ENCODE data around the gene GLB1L2. TPM values are rescaled to one million over a fixed set of nuclear protein-coding genes. Genes with fewer than 3 reads are reported as not detected.

Gene GLB1L2
- total and polyA plus RNA-seq, 3 donors from 2014 or later: 18.5 to 29.9 (median 29.1) TPM

DNA sequence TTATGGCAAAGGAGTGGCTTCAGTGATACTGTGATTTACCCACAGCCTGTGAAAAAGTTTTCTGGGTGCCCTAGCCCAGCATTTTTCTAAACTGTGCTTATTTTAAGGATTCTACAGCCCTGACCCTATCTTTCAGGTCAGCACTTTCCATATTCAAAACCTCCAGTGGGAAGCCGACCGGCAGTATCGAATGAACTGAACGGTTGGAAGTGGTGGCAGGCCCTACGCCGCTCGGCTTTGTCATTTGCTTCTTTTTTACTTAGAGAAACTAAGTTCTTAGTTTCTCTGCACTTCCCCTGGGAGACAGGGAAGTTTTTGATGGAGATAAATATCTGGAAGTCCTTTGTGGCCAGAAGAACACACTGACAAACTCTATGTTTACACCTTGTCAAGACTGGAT is 994 bp downstream of the GLB1L2 start:
- Histone ChIP-seq H3K36me3 (ENCODE audit: low read depth, missing control alignments) (no peaks in the 10 kb centered on the region), H3K27ac (no peak overlapping the region), H3K9me3 (no peaks in the 10 kb centered on the region), H3K4me1 (peaks cover 11% of the 10 kb centered on the region), H3K4me3 (peak overlapping the region; percentile 61 to 76), H3K27me3 (no peaks in the 10 kb centered on the region)
- intact Hi-C loops (cut with DNase I; ENCODE audit: low total_unique reads): no loop called here
- TF ChIP-seq, protein P1, sequence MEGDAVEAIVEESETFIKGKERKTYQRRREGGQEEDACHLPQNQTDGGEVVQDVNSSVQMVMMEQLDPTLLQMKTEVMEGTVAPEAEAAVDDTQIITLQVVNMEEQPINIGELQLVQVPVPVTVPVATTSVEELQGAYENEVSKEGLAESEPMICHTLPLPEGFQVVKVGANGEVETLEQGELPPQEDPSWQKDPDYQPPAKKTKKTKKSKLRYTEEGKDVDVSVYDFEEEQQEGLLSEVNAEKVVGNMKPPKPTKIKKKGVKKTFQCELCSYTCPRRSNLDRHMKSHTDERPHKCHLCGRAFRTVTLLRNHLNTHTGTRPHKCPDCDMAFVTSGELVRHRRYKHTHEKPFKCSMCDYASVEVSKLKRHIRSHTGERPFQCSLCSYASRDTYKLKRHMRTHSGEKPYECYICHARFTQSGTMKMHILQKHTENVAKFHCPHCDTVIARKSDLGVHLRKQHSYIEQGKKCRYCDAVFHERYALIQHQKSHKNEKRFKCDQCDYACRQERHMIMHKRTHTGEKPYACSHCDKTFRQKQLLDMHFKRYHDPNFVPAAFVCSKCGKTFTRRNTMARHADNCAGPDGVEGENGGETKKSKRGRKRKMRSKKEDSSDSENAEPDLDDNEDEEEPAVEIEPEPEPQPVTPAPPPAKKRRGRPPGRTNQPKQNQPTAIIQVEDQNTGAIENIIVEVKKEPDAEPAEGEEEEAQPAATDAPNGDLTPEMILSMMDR (IDR thresholded peaks at IDR 0.05): no peak
- no peak for TF ChIP-seq POLR2A (IDR thresholded peaks at IDR 0.05)
- WGBS, 2 donors: 32 to 42% methylated on average over 7 of the region's 7 CpGs
- DNase-seq: no peak

DNA sequence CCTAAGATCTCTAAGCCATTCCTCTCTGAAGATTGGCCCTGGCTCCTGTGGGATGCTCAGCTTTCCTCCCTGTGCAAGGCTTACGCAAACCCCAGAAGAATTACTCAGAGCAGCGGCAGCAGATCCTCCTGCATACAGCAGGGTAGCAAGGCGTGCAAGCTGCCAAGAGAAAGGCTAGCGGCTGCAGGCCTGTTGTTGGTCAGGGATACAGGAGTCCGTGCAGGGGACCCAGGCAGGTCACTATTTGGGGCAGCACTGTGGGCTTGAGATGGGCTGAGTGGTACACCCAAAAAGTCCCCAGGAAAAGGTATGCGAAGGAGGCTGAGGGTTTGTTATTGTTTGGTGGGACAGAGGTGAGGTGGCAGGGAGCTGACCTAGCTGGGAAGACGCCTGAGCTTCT is 1.5 kb downstream of the GLB1L2 start:
- Histone ChIP-seq H3K27ac (no peak overlapping the region), H3K36me3 (ENCODE audit: low read depth, missing control alignments) (no peaks in the 10 kb centered on the region), H3K9me3 (no peaks in the 10 kb centered on the region), H3K4me3 (no peak overlapping the region), H3K27me3 (no peaks in the 10 kb centered on the region), H3K4me1 (peaks cover 11% of the 10 kb centered on the region)
- intact Hi-C loops (cut with DNase I; ENCODE audit: low total_unique reads): no loop called here
- 70 to 81% methylated on average over 7 of the region's 7 CpGs for WGBS, 2 donors
- TF ChIP-seq POLR2A (IDR thresholded peaks at IDR 0.05): no peak
- TF ChIP-seq, protein P1 (IDR thresholded peaks at IDR 0.05): no peak
- DNase-seq: no peak

DNA sequence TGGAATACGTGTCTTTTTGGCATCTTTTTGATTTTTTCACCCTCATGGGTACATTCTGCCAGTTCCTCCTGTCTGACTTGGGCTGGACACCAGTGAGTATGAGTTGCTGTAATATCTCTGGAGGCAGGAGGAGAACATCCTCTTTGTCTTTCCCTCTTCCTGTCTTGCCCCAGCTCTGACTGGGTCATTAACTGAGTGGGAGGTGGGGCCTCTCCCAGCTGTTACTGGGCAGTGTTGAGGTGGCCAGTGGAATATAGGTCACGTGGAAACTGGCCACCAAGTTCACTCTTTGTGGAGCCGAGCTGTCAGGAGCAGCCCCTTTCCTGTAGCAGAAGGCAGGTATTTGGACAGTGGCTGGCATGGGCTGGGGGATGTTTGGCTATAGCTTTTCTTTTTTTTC is 2.2 kb downstream of the GLB1L2 start:
- DNase-seq: no peak
- Histone ChIP-seq H3K36me3 (ENCODE audit: low read depth, missing control alignments) (no peaks in the 10 kb centered on the region), H3K4me1 (peaks cover 11% of the 10 kb centered on the region), H3K4me3 (no peak overlapping the region), H3K27ac (no peak overlapping the region), H3K27me3 (no peaks in the 10 kb centered on the region), H3K9me3 (no peaks in the 10 kb centered on the region)
- intact Hi-C loops (cut with DNase I; ENCODE audit: low total_unique reads): no loop called here
- 65 to 82% methylated on average over 3 of the region's 3 CpGs for WGBS, 2 donors
- TF ChIP-seq, protein P1 (IDR thresholded peaks at IDR 0.05): no peak
- no peak for TF ChIP-seq POLR2A (IDR thresholded peaks at IDR 0.05)

DNA sequence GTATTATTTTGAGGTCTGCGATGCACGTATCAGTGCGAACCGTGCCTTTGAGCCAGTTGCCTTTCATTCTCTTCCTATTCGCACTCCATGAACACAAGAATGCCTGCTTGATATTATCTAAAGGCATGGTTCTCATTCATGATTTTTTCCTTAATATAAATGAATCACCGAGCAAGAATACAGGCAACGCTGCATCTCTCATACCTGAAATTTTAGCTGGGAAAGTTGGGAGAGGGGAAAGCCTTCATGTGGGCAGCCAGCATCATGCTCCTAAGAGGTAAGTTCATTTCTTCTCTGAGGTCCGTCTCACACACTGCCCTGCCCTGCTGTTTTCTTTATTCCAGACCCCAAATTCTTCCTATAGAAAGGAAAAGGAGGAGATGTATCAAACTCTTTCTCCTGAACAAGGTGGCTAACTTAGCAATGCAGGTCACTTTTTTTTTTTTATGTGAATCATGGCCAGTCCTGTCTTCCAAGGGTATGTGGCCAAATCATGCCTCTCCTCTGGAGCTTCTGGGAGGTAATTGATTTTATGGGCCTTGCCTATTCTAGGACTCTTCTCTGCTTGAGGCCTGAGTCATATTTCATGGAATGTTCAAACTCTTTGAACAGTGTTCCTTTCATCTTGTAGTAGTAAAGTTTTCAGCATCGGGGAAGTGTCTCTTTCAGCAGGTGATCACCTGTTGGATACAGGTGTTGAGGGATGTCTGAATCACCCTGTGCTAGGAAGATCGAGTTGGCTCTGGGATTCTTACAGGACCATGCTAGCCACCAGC is 3.2 kb downstream of the GLB1L2 start:
- WGBS, 2 donors: 91 to 94% methylated on average over 10 of the region's 10 CpGs
- no peaks in the 10 kb centered on the region for H3K9me3 ChIP-seq
- no peak overlapping the region for H3K27ac ChIP-seq
- H3K4me3 ChIP-seq: no peak overlapping the region
- H3K27me3 ChIP-seq: no peaks in the 10 kb centered on the region
- no peak for TF ChIP-seq POLR2A (IDR thresholded peaks at IDR 0.05)
- TF ChIP-seq, protein P1 (IDR thresholded peaks at IDR 0.05): no peak
- no peaks in the 10 kb centered on the region for H3K36me3 ChIP-seq (ENCODE audit: low read depth, missing control alignments)
- no peak for DNase-seq
- intact Hi-C loops (cut with DNase I; ENCODE audit: low total_unique reads): no loop called here
- peaks cover 11% of the 10 kb centered on the region for H3K4me1 ChIP-seq

DNA sequence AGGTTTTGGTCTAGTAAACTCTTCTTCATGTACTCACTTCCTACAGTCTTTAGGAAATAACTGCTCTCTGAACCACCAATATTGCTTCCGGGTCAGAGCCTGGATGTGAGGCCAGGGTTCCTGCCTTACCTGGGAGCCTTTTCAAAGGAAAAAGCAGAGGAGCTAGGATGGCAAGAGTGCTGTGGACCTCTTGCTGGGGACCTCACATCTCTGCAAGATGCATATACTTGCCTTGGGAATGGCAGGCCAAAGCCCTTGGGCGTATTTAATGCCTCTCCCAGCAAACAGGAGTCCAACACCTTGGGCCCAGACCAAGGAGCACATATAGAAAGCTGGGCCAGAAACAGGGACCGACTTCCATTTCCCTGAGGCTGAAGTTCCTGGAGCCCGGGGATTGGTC is 5.3 kb downstream of the GLB1L2 start:
- no peaks in the 10 kb centered on the region for H3K9me3 ChIP-seq
- H3K27ac ChIP-seq: no peak overlapping the region
- WGBS, 2 donors: 93% methylated on average over 4 of the region's 4 CpGs
- no peaks in the 10 kb centered on the region for H3K27me3 ChIP-seq
- DNase-seq: no peak
- H3K4me1 ChIP-seq: peaks cover 7% of the 10 kb centered on the region
- no peak overlapping the region for H3K4me3 ChIP-seq
- no peaks in the 10 kb centered on the region for H3K36me3 ChIP-seq (ENCODE audit: low read depth, missing control alignments)
- TF ChIP-seq, protein P1 (IDR thresholded peaks at IDR 0.05): no peak
- TF ChIP-seq POLR2A (IDR thresholded peaks at IDR 0.05): no peak
- intact Hi-C loops (cut with DNase I; ENCODE audit: low total_unique reads): no loop called here

All from testis (tissue), 3 donors.